H9 (cell line): ENCODE data around the gene ZNF57. TPM values are rescaled to one million over a fixed set of nuclear protein-coding genes. Genes with fewer than 3 reads are reported as not detected.

ENCODE experiments used
- DNase-seq: peaks from one replicate; pipeline ENCODE4 v3.0.0-alpha.2; 2017
- H2AFZ ChIP-seq: one replicate; pipeline ENCODE4 v1.6.1; 2013; ENCODE audit warnings: mild to moderate bottlenecking, low read length, control low read depth, moderate library complexity
- H2AK5ac ChIP-seq: 2 replicates; pipeline ENCODE4 v1.6.1; 2013; ENCODE audit warnings: low read length, control low read depth, mixed read lengths; ENCODE audit not compliant: insufficient read length
- H2BK120ac ChIP-seq: one replicate; pipeline ENCODE4 v1.6.1; 2013; ENCODE audit warnings: low read depth, mild to moderate bottlenecking, low read length, control low read depth, inconsistent platforms; ENCODE audit not compliant: poor library complexity, severe bottlenecking
- H2BK12ac ChIP-seq: 2 replicates; pipeline ENCODE4 v1.6.1; 2013; ENCODE audit warnings: low read length, control low read depth, mixed read lengths, low read depth; ENCODE audit not compliant: insufficient read length
- H2BK15ac ChIP-seq: 2 replicates; pipeline ENCODE4 v1.6.1; 2013; ENCODE audit warnings: low read depth, low read length, control low read depth
- H2BK20ac ChIP-seq: one replicate; pipeline ENCODE4 v1.6.1; 2013; ENCODE audit warnings: low read depth, mild to moderate bottlenecking, low read length, control low read depth, inconsistent platforms; ENCODE audit not compliant: poor library complexity, severe bottlenecking
- H2BK5ac ChIP-seq: 2 replicates; pipeline ENCODE4 v1.6.1; 2013; ENCODE audit warnings: low read length, control low read depth, mixed read lengths; ENCODE audit not compliant: insufficient read length
- H3K14ac ChIP-seq: 2 replicates; pipeline ENCODE4 v1.6.1; 2013; ENCODE audit warnings: low read length, control low read depth; ENCODE audit not compliant: insufficient read depth
- H3K18ac ChIP-seq: 2 replicates; pipeline ENCODE4 v1.6.1; 2013; ENCODE audit warnings: low read depth, mild to moderate bottlenecking, mixed read lengths, low read length, control low read depth; ENCODE audit not compliant: insufficient read length
- H3K23ac ChIP-seq: 2 replicates; pipeline ENCODE4 v1.6.1; 2013; ENCODE audit warnings: low read length, control low read depth, mixed read lengths, low read depth; ENCODE audit not compliant: insufficient read length
- H3K23me2 ChIP-seq: 2 replicates; pipeline ENCODE4 v1.6.1; 2013; ENCODE audit warnings: low read depth, mild to moderate bottlenecking, mixed read lengths, low read length, control low read depth; ENCODE audit not compliant: insufficient read length, poor library complexity, severe bottlenecking
- H3K27ac ChIP-seq: 2 replicates; pipeline ENCODE4 v1.5.1; 2013; ENCODE audit warnings: low read length, control low read depth, mixed read lengths, low read depth; ENCODE audit not compliant: insufficient read length
- H3K27me3 ChIP-seq: 2 replicates; pipeline ENCODE4 v1.6.1; 2013; ENCODE audit warnings: low read length, control low read depth, inconsistent platforms; ENCODE audit not compliant: insufficient read depth
- H3K4ac ChIP-seq: 2 replicates; pipeline ENCODE4 v1.6.1; 2013; ENCODE audit warnings: low read depth, mild to moderate bottlenecking, control low read depth, inconsistent platforms, low read length, moderate library complexity
- H3K4me1 ChIP-seq: 2 replicates; pipeline ENCODE4 v1.6.1; 2013; ENCODE audit warnings: low read length, control low read depth, inconsistent platforms; ENCODE audit not compliant: insufficient read depth
- H3K4me2 ChIP-seq: 2 replicates; pipeline ENCODE4 v1.6.1; 2013; ENCODE audit warnings: low read length, control low read depth, mixed read lengths; ENCODE audit not compliant: insufficient read length, insufficient read depth
- H3K56ac ChIP-seq: 2 replicates; pipeline ENCODE4 v1.6.1; 2013; ENCODE audit warnings: low read depth, mild to moderate bottlenecking, mixed read lengths, low read length, control low read depth; ENCODE audit not compliant: insufficient read length
- H3K79me1 ChIP-seq: 2 replicates; pipeline ENCODE4 v1.6.1; 2013; ENCODE audit warnings: low read depth, mild to moderate bottlenecking, moderate library complexity, low read length, control low read depth, inconsistent platforms; ENCODE audit not compliant: insufficient read depth, poor library complexity, severe bottlenecking
- H3K79me2 ChIP-seq: 2 replicates; pipeline ENCODE4 v1.6.1; 2013; ENCODE audit warnings: low read length, control low read depth, inconsistent platforms; ENCODE audit not compliant: insufficient read depth
- H3K9ac ChIP-seq: 2 replicates; pipeline ENCODE4 v1.6.1; 2013; ENCODE audit warnings: low read length, control low read depth, mixed read lengths; ENCODE audit not compliant: insufficient read length; ENCODE audit errors: extremely low read depth
- H3K9me3 ChIP-seq: one replicate; pipeline ENCODE4 v1.6.1; 2013; ENCODE audit warnings: low read depth, low read length, inconsistent platforms; ENCODE audit not compliant: control insufficient read depth
- H3T11ph ChIP-seq: one replicate; pipeline ENCODE4 v1.6.1; 2013; ENCODE audit warnings: mild to moderate bottlenecking, low read length, control low read depth, inconsistent platforms
- H4K20me1 ChIP-seq: one replicate; pipeline ENCODE4 v1.6.1; 2013; ENCODE audit not compliant: control insufficient read depth, insufficient read length, insufficient read depth
- H4K5ac ChIP-seq: 2 replicates; pipeline ENCODE4 v1.6.1; 2013; ENCODE audit warnings: low read depth, mild to moderate bottlenecking, mixed read lengths, low read length, control low read depth; ENCODE audit not compliant: insufficient read length
- H4K8ac ChIP-seq: replicated peaks from 2 replicates; pipeline ENCODE4 v1.6.1; 2013; ENCODE audit warnings: low read length, control low read depth, mixed read lengths, low read depth; ENCODE audit not compliant: insufficient read length
- H4K91ac ChIP-seq: 2 replicates; pipeline ENCODE4 v1.6.1; 2013; ENCODE audit warnings: low read depth, mild to moderate bottlenecking, moderate library complexity, mixed read lengths, low read length, control low read depth; ENCODE audit not compliant: insufficient read length
- H3K27ac Mint-ChIP-seq, 3 experiments: 2 replicates in 2 of 3; 3 replicates in 1 of 3; pipeline ENCODE4 v1.8.0; 2020 to 2021; ENCODE audit warnings: mixed read lengths in 3 of 3, mild to moderate bottlenecking in 1 of 3, moderate library complexity in 1 of 3
- H3K27me3 Mint-ChIP-seq: 2 replicates; pipeline ENCODE4 v1.8.0; 2021; ENCODE audit warnings: low read depth, mild to moderate bottlenecking, moderate library complexity, mixed read lengths
- H3K36me3 Mint-ChIP-seq, 3 experiments: 2 replicates in 2 of 3; 3 replicates in 1 of 3; pipeline ENCODE4 v1.8.0; 2020 to 2021; ENCODE audit warnings: low read depth in 3 of 3, mixed read lengths in 3 of 3; ENCODE audit not compliant: insufficient read depth in 1 of 3
- H3K4me1 Mint-ChIP-seq, 2 experiments: 2 replicates each; pipeline ENCODE4 v1.8.0; 2020; ENCODE audit warnings: mixed read lengths in 2 of 2
- H3K4me3 Mint-ChIP-seq, 2 experiments: 2 replicates in 1 of 2; 3 replicates in 1 of 2; pipeline ENCODE4 v1.8.0; 2020 to 2021; ENCODE audit warnings: mild to moderate bottlenecking in 2 of 2, mixed read lengths in 2 of 2, moderate library complexity in 1 of 2
- H3K9me3 Mint-ChIP-seq, 2 experiments: 2 replicates in 1 of 2; 3 replicates in 1 of 2; pipeline ENCODE4 v1.8.0; 2020; ENCODE audit warnings: mild to moderate bottlenecking in 2 of 2, mixed read lengths in 2 of 2, moderate library complexity in 1 of 2
- WGBS: extraction: QIAGEN DNeasy Blood & Tissue Kit; methylation state at CpG from one replicate; pipeline ENCODE4 v1.1.7; 2013; ENCODE audit warnings: missing lambda C conversion rate, low lambda C conversion rate, mixed read lengths; ENCODE audit not compliant: insufficient read length; ENCODE audit errors: extremely low coverage; 5-methylcytosine and 5-hydroxymethylcytosine counted together
- total RNA-seq: library from RNA; stranded (reverse); gene quantifications from 2 replicates; pipeline ENCODE4 v1.2.1, GENCODE V29; 2021
- TF ChIP-seq, protein P1 (sequence below): fragments of 200-600 bp; sonication (generic); conservative IDR thresholded peaks from 3 replicates; pipeline ENCODE4 v1.8.0; 2021; ENCODE audit warnings: antibody characterized with exemption, mild to moderate bottlenecking

The ZNF57 gene
- total RNA-seq, 1 experiment from 2014 or later, result 7.8 TPM

GRCh38 chr19:2923510-2923909 is 22.8 kb downstream of the ZNF57 start:
- Histone ChIP-seq H2BK12ac (no peak overlapping the region), H3K23ac (no peak overlapping the region), H3T11ph (no peak overlapping the region), H3K27me3 (no peaks in the 10 kb centered on the region), H3K27ac (no peak overlapping the region), H4K20me1 (no peaks in the 10 kb centered on the region), H2BK20ac (no peak overlapping the region), H2BK5ac (no peak overlapping the region), H3K79me2 (no peaks in the 10 kb centered on the region), H3K18ac (no peak overlapping the region), H3K79me1 (no peaks in the 10 kb centered on the region), H3K4me2 (no peak overlapping the region), H2AFZ (no peak overlapping the region), H3K9me3 (peaks cover 4% of the 10 kb centered on the region), H2BK15ac (no peak overlapping the region), H3K14ac (no peak overlapping the region), H3K4ac (no peak overlapping the region), H4K91ac (no peak overlapping the region), H3K4me1 (no peaks in the 10 kb centered on the region), H4K5ac (no peak overlapping the region), H3K23me2 (no peaks in the 10 kb centered on the region), H2BK120ac (no peak overlapping the region), H3K9ac (no peak overlapping the region), H4K8ac (no peak overlapping the region), H2AK5ac (no peak overlapping the region), H3K56ac (no peak overlapping the region)
- Mint-ChIP-seq H3K9me3 (peaks cover 4 to 10% of the 10 kb centered on the region in 2 experiments; a peak in 3 of 5 replicates), H3K27me3 (no peaks in the 10 kb centered on the region; the same call in 1 of the 2 replicates), H3K36me3 (peaks cover 14 to 20% (median 14%) of the 10 kb centered on the region in 3 experiments), H3K27ac (peak overlapping the region in 2 of 3 experiments; percentile 25 to 40; a peak in 2 of 7 replicates), H3K4me3 (no peak overlapping the region), H3K4me1 (peaks cover 11 to 14% of the 10 kb centered on the region in 2 experiments)
- DNase-seq, result no peak
- TF ChIP-seq, protein P1, sequence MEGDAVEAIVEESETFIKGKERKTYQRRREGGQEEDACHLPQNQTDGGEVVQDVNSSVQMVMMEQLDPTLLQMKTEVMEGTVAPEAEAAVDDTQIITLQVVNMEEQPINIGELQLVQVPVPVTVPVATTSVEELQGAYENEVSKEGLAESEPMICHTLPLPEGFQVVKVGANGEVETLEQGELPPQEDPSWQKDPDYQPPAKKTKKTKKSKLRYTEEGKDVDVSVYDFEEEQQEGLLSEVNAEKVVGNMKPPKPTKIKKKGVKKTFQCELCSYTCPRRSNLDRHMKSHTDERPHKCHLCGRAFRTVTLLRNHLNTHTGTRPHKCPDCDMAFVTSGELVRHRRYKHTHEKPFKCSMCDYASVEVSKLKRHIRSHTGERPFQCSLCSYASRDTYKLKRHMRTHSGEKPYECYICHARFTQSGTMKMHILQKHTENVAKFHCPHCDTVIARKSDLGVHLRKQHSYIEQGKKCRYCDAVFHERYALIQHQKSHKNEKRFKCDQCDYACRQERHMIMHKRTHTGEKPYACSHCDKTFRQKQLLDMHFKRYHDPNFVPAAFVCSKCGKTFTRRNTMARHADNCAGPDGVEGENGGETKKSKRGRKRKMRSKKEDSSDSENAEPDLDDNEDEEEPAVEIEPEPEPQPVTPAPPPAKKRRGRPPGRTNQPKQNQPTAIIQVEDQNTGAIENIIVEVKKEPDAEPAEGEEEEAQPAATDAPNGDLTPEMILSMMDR, result no peak
- no CpG with 5 or more reads among the region's 4 CpGs for WGBS
